HS-5 (cell line): ENCODE measurements around the gene WDFY4.

Source experiments
- DNase-seq: peaks from one replicate; pipeline ENCODE4 v3.0.0-alpha.2; 2012; ENCODE audit warnings: low read depth

WDFY4 gene

DNA sequence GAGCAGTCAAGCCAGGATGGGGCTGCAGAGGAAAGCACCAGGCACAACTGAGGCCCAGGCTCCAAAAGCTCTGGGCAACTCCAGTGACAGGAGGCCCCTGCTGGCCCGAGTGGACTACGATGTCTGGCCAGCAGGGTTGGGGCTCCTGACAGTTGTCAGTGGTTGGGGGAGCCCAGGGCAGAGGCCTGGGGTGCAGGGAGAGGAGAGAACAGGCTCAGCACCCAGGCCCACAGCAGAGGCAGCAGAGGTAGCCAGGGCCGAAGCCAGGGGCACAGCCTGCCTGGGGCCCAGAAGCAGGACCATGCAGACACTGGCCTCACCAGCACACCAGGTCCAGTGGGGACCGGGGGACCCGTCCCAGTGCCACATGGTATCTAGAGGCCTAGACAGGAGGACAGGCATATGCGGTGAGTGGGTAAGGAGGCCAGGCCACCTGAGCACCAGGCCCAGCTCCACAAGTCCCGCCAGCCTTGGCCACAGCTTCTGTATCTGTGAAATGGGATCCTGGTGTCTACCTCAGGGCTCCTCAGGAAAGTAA is 301.0 kb downstream of the WDFY4 start:
- DNase-seq: no peak

DNA sequence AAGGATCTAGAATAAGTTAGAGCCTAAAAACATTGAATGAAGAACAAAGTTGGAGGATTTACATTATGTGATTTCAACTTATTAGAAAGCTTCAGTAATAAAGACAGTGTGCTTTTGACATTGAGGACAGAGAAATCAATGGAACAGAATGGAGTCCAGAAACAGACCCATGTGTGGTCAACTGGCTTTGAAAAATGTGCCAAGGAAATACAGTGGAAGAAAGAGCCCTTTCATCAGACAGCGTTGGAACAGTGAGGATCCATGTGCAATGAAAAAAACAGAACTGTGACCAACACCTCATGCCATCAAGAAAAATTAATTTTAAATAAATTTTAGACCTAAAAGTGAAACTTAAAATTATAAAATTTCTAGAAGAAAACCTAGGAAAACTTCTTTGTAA is 305.6 kb downstream of the WDFY4 start:
- no peak for DNase-seq

DNA sequence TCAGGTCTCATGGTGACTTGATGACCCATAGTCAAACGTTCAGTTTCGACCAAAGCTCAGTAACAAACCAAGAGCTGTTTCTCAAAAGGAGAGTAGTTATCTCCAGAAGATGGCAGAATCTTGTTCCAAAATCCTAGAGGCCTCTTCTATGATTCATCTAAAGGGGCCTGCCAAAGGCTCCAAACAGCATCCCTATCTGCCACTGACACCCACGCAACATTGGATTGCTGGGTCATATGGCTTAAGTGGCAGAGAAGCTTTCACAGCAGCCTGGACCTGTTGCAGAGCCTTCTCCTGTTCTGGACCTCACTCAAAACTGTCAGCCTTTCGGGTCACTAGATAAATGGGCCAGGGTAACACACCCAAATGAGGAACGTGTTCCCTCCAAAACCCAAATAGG is 309.0 kb downstream of the WDFY4 start:
- no peak for DNase-seq

DNA sequence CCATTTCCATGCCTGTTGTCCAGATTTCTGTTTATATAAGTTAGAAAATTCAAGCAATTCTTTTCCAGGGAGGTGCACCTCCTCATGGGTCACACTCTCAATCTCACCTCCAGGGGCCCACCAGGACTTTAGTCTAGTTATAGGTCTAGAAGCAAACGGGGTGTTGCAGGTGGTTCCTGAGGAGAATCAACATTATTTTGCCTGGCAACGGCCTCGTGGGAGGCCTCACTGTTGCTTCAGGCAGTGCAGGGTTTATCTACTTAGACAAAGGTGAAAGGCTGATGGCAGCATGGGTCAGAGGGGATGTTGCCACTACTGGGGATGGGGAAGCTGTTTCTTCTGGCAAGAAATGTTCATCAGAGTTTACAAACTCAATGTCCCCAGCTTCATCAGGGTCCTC is 311.7 kb downstream of the WDFY4 start:
- DNase-seq: no peak

DNA sequence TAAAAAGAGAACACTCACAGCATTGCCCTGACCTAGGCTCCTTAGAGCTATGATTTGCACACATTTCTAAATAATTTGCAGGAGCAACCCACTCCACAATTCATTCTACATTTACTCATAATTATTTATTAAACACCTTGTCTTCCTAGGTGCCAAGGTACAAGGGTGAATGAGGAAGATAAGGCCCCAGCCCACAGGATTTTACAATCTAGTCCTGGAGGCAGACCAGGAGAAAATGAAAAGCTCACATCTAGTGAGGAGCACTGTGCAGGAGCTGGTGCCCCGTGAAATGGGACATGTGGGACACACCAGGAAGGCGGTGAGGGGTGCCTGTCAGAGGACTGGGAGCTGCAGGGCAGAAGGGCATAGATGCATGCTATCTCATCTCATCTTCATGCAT is 314.7 kb downstream of the WDFY4 start:
- no peak for DNase-seq

DNA sequence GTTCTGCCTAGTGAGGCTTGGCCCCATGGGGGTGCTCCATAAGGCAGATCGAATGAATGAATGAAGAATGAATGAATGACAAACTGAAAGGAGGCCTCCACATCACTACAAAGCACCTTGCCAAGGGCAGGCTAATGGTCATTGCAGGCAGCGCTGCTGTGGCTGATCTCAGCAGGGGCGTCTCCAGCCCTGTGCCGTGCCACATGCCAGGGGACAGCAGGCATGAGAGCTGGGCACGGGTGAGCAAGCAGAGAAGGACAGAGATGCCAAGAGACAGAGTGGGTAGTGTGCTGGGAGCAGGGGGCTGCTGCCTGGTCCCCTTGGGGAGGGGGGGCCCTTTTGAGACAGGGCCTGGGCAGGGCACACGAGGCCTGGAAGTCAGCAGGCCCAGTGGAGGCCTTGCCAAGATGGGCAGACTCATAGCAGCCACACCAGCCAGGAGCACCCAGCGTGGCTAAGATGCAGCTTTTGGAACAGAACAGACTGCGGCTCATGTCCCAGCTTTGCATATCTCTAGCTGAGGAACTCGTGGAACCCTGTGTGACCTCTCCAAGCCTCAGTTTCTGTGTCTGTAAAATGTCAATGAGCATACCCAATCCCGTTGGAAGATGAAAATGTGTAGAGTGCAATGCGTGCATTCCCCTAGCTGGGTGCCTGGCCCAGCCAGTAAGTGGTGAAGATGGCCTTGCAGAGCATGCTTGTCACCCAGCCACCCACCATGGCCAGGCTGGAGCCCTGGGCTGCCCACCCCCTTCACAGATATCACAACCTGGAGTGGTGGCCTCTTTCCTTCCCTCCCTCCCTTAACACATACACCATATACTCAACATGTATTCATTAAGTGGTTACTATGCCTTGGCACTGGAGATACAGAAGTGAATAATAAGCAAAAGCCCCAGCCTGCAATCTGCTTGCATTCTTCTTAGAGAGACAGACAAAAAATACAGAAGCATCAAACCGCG is 316.0 kb downstream of the WDFY4 start:
- no peak for DNase-seq

DNA sequence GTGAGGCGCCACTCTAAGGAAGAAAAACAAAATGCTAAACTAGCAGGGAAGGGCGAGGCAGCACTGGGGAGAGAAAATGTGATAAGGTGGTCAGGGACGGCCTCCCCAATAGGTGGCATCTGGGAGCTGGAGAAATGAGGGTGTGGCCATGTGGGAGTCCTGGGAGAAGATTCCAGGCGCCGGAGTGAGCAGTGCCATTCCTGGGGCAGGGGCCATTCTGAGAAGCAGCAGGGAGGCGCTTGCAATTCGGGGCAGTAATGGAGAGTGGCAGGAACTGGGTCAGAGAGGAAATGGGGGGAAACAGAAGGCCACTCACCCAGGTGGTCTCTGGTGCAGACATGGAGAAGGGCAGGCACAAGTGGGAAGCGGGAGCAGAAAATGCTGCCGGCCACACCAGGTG is 316.7 kb downstream of the WDFY4 start:
- no peak for DNase-seq

DNA sequence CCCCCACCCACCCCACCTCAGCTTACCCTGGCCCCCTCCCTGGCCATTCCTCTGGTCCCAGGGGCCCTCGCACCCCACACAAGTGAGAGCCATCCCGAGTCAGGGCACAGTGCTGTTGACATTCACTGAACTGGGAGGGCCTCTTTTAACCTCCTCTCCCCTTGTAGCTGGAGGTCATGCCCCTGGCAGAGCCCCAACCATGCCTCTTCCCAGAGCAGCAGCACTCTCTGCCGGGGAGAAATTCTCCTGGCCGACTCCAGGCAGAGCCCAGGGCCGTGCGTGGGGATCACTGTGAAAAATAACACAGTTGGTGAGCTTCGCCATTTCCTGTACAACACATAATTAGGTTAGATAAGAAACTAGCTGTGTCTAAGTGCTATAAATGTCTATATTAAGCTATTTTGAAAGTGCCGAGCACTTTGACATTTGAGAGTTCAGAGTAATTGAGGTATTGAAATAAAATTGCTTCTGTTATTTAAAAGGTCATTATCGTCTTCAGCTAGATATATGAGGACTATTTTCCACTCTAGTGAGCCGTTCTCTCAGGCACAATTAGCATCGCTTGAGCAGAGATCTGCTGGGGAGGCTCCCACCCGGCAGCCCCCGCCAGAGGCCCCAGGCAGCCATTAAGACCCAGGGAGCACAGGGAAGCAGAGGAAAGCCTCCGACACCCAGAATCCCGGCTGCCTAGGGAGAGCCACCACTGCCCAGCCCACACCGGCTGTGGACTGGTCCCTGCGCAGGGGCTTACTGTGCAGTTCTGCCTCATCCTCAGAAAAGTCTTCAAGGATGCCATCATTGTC is 317.4 kb downstream of the WDFY4 start:
- no peak for DNase-seq

DNA sequence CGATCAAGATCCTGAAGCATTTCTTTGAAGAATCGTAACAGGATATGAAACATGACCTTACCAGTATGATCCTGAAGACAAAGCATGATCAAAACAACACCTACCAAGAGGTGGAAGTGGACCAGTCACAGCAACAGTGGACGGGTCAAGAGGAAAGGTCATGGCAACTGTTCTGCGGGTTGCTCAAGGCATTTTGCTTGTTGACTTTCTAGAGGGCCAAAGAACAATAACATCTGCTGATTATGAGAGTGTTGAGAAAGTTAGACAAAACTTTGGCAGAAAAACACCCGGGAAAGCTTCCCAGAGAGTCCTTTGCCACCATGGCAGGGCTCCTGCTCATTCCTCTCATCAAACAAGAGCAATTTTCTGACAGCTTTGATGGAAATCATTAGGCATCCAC is 320.6 kb downstream of the WDFY4 start:
- no peak for DNase-seq

DNA sequence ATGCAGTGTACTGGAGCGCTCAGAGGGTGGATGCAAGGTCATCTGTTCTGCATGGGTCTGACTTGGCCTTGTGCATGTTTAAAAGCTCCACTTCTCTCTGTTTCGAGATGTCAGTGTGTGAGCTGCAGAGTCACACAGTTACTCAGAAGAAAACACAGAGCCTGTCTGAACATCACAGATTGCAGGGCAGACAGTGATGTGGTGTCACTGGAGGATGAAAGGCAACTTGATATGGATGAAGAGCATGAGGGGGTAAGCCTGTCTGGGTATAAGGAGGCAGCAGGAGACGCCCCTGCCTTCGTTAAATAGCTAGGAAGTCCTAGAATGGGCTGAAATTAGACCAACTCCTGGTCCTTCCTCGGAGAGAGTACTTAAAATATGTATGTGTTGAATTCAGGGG is 322.5 kb downstream of the WDFY4 start:
- DNase-seq: no peak

DNA sequence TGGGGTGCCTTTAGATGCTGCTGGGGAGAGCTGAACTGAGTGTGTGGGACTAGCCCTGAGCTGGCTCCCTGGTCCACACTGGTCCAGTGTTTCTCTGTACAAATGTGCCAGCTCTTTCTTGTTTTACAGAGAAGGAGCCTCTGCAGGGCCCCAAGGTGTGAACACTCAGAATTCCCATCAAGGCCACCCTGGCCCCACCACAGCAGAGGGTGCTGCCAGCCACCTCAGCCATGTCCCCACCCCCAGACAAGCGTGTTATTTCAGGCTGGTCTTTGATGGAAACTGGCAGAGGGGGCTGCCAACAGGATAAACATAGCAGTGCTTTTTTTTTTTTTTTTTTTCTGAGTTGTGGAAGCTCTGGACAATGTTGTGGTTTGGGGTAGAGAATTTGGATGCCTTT is 323.4 kb downstream of the WDFY4 start:
- DNase-seq: no peak

DNA sequence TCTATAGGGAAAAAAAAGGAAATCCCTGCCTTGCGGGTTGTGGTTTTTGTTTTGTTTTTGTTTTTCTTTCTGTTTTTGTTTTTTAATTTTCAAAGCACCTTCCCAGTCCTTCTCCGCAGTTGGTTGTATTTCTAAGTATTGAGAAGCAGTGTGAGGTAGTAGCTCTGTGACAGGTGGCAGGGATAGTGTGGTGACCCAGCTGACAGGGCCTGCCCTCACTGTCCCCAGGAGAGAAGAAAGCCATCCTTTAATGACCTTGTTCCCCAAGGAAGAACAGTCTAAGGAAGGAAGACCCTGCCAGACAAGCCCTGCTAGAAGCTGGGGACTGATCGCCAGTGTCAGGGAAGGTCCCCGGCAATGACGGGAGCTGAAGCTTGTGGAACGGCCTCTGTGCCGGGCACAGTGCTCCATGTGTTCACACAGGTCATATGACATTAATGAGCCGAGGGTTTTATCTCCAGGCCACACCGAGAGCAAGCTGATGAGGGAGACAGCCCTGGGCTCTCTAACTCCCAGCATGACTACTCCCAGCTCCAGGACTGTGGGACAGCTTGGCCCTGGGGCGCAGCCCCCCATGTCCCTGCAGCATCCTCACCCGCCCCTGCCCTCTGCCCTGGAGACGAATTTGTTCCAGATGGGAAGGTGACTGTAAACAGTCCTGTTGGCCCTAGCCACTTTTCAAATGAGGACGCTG is 324.0 kb downstream of the WDFY4 start:
- DNase-seq: no peak

DNA sequence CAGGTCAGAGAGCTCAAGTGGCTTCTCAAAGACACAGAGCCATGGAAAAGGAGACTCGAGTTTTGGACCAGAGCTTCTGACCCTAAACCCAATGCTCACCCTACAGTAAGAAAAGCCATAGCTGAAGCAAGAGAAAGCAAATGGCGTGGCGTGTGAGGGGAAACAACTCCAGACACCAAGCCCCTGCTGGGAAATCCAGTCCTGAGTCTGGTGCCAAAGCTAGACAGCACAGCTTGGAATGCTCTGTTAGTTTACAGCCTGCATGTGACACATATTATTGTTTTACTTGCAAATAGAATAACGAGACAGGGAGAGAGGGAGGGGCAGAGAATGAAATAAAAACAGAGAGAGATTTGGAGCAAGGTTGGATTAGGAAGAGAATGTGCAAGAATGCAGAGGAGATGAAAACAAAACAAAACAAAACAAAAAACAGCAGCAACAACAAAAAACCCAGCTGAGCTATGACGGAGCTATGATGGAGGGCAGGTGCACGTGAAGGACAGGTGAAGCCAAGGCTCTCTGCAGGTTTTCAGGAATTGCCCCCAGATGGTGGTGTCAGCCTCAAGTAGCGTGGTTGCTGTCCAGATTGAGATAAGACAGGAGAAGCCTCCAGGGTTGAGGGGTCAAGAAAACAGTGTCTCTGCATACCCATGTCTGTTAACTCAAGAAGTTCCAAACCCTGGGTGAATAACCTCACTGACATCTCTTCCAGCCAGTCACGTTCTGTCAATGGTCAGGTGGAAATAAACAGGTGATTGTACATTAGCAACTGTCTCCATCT is 324.7 kb downstream of the WDFY4 start:
- DNase-seq: no peak

DNA sequence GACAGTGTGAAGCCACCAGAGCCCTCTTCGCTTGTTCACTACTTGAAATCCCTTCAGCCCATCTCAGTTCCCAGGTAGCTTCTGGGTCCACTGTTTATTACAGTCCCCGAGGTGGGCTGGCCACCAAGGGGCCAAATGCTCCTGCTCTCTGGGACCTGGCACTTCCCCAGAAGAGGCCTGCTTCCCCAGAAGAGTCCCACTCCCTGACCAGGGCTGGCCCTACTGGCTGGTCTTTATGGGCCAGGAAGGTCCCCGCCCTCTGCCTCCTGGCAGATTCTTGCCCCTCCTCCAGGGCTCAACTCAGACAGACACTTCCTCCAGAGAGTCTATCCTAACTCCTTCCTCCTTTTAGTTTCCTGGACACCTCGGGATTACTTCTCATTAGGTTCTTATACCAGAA is 325.6 kb downstream of the WDFY4 start:
- no peak for DNase-seq

DNA sequence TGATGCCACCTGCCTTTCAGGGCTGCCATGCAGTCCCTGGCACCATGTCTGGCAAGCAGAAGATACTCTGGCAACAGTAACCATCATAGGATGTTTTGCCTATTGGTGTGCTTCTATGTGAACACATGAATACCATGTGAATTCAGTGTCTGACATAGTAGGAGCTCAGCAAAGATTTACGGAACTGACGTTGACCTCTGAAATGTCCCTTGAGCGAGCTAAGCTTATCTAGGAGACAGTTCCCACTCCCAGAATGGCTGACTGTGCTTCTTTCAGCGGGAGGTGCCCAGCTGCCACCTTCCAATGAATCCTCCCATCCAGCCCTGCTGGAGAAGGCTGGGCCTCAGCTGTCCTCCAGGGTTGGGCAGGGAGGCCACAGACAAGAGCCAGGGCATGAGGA is 326.2 kb downstream of the WDFY4 start:
- no peak for DNase-seq

DNA sequence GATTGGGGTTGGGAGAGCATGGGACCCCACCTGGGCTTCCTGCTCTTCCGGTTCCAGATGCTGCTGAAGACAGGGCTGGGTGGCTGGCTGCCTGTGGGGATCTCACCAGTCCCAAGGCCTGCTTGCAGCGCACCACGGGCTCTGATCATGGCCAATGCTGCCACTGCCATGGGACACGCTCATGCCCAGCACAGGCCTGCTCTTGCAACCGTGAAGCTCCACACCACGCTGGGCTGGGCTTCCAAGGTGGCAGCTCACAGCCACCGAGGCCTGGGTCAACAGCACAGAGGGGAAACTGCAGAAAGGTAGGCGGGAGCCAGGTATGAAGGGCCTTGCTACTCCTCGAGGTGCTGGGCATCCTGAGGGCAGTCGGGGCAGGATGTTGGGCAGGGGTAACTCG is 327.1 kb downstream of the WDFY4 start:
- DNase-seq: no peak

DNA sequence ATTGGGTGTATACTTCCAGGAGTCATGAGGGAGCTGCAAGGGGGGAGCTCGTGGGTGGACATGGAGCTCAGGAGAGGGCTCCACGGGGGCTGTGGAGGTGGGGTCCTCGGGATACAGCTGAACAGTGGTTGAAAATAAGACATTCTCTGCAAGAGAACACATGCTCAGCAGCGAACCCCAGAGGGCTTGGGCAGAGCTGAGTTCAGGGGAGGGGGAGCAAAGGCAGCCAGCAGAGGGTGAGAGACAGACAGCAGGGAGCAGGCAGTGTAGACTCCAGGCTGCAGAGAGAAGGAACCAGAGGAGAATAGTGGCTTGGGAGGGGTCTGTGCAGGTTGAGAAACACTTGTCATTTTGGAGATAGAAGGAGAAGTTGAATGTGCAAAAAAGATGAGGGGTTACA is 327.9 kb downstream of the WDFY4 start:
- no peak for DNase-seq

DNA sequence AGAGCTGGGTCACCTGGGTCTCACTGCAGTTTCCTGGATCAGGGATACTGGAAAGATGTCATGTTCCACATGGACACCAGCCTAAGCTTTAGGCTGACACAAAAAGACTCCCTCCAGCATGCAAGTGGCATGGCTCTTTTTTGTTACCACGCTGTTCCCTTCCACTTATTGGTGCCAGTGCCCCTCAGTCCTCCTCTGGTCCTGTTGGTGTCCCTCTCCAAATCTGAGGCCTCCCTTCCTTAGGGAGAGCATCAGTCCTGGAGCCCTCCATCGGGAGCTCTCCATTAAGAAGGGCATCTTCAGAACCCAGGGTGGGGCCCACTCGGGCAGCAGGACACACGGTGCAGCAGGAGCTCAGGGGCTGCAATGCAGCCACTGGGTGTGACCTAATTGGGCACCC is 331.0 kb downstream of the WDFY4 start:
- no peak for DNase-seq

DNA sequence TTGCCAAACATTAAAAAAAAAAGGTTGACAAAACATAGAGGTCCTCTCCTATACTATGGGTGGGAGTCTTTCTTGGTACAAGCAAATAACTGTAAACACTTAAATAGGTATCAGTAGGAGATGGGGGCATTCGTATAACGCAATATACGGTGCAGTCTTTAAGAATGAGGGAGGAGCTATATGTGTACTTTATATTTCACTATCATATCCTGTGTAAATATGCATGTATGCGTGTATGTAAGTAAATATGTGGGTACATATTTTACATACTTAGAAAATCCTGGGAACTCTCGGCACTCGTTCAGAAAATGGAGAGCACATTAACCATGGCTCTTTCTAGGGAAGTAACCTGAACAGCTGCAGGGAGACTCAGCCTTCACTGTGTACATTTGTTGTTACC is 337.0 kb downstream of the WDFY4 start:
- DNase-seq: no peak

DNA sequence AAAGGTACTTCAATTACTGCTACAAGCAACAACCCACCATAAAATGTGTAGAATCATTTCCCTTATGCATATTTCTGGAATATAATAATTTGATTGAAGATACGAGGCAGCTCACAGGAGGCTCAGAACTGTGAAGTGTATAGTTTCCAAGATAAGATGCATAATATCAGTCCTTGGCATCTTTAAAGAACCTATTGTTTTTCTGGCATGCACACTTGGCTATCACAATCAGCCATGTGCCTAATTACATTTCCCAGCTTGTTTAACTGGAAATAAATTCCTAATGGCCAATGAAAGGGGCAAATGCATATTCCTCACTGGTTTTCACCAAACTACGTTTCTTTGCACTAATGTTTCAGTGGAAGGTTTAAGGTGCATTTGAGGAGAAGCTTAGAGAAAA is 338.4 kb downstream of the WDFY4 start:
- DNase-seq: no peak

DNA sequence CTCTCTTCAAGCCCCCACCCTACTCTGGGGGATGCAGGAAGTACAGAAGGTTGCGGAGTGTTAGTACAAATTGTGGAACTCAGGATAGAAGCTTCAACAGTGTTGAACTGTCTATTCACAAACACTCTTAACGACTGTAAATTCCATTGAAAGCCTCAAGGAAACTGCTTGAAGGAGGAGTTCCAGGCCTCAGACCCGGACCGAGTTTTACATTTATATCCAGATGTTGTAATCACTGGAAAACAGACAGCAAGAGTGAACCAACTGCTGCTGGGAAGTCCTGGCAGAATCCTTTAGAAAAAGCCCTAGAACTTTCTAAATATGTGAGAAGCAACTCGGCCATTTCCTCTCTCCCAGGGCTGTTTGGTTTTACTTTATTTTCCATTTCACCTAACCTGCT is 339.1 kb downstream of the WDFY4 start:
- no peak for DNase-seq

DNA sequence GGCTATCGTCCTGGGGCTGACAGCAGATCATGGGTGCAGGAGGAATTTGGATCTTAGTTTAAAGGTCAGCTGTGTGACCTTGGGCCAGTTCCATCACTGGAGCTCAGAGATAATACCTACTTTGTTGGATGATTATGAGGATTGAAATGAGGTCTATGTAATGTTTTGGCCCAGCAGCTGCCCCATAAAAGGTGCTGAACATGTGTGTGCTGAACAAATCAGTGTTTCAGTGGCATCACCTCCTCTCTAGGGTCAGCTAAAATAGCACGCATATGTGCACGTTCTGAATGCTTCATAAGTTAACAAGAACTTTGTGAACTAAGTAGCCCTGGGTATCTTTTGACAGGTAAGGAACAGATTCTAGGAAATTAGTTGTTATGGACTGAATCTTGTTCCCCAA is 339.8 kb downstream of the WDFY4 start:
- DNase-seq: no peak
